GM18508 (cell line): ENCODE results near the gene GPR68.
"Not testable (repeated sequence)": the region's sequence is repeated elsewhere in the genome, so short reads cannot be mapped to it uniquely, and the experiment has no call there.

ENCODE experiments used
- ATAC-seq: cut with Tn5 transposase; IDR thresholded peaks from one replicate; pipeline ENCODE4 v1.9.1; 2021; ENCODE audit warnings: moderate number of reproducible peaks; ENCODE audit not compliant: insufficient read depth, unreplicated experiment

GPR68 gene

DNA sequence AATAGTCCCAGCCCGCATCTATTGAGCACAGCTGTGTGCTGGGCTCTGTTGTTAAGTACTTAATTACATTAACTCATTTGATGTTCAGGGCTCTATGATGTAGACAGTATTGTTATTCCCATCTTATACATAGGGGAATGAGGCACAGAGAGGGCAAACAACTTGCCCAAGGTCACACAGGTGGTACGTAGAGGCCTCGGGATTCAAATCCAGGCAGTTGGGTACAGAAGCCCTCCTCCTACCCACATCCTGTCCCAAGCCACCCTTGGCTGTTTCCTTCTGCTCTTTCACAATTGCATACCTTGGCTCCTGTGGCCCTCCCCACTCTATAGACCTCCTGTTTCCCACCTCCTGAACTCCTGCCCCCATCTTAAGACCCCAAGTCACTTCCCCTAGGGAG is 10.0 kb upstream of the GPR68 start:
- ATAC-seq = no peak

DNA sequence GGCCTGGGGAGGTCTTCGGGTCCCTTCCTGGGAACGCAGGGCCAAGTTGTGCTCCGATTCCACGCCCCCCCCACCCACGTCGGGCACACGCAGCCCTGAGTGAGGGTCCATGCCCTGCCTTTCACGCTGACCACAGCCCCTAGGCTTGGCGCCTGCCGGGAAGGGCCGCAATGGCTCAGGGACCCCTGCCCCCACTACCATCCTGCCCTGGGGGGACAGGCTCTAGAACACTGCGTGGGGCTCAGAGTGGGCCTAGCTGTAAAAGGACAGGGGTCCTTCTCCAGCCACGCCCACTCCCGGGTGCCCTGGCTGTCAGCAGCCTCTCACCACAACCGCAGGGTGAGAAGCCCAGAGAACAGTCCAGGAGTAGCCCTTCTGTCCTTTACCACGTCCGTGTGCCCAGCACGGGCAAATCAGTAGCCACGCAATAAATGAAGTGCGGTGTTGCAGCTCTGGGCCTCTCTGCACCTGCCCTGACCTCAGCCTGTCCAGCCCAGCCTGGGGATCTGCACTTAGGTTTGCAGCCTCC is 9.4 kb upstream of the GPR68 start:
- no peak for ATAC-seq

- ATAC-seq = no peak
Observed at GRCh38 chr14:91252871-91253794, 8.6 kb upstream of the GPR68 start.

DNA sequence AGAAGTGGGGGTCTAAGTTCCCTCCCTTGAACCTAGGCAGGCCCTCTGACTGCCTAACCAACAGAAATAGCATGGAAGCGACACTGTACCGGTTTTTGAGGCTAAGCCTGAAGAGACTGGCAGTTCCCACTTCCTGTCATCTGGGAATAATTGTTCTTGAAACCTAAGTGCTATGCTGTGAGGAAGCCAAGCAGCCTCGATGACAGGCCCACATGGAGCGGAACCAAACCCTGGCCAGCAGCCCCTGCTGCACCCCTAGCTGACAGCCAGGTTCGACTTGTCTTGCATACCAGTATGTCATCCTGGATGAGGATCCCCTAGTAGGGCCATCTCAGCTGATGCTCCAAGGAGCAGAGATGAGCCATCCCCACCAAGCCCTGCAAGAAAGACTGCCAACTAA is 6.4 kb upstream of the GPR68 start:
- ATAC-seq = no peak

DNA sequence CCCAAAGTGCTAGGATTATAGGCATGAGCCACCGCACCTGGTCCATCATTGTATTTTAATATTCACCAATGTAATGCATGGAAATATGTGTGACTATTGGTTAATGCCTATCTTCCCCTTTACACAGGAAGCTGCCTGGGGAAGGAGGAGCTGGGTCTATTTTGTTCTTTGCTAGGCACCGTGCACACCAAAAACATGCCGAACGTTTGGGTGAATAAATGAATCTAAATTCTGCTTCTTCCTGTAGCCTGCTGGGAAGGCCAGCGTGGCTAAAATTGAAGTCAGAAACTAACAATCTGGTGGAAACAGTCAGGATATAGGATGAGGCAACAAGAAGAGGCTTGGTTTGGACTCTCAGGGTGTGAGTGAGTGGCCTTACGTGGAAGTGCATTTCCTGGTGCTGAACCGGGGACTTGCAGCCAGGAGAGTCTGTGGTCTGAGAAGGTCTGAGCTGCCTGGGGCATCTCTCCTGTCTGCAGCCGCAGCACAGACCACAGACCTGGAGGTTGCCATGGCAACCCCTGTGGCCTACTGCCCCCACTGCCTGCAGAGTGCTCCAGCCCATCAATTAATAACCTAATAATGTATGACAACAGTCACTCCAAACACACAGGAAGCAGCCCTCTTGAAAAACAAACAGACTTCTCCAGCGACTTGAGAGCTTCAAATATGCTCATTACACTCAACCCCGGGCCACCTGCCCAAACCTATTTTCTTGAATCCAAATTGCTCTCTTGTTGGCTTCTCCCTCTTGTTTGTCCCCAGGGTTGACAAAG is 5.5 kb upstream of the GPR68 start:
- peak; percentile 78 for ATAC-seq

DNA sequence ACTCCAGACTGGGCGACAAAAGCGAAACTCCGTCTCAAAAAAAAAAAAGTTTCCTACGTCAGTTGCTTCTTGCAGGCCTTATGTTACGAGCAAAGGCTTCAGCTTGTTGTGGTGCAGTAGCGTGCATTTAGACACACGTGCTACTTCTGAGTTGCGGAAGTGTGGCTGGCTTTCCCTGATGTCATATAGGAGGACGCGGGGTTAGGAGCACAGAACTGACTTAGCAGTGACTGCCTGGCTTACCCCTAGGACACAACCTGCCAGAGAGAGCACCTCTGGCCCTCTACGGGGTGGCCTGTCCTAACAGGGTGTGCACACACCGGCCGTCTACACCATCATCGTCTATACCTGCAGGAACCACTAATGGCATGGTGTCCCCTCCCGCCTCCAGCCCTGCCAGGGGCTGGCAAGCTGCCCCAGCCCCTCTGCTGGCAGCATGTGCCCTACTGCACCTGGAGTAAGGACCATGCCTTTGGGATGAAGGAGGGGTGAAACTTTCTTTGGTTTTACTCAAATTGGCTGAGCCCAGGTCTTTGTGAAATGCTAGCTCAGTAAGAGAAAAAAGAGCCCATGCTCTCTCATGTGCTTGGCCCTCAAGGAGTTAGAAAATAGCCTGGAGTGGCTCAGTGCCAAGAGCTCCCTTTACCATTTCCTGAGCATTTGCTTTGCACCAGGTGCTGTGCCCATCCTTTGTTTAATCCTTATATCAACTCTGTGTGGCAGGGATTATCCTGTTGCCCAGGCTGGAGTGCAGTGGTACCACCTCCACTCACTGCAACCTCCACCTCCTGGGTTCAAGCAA is 1.7 kb upstream of the GPR68 start:
- no peak for ATAC-seq

GRCh38 chr14:91245616-91246015 is 1.1 kb upstream of the GPR68 start:
- not testable (repeated sequence) for ATAC-seq

DNA sequence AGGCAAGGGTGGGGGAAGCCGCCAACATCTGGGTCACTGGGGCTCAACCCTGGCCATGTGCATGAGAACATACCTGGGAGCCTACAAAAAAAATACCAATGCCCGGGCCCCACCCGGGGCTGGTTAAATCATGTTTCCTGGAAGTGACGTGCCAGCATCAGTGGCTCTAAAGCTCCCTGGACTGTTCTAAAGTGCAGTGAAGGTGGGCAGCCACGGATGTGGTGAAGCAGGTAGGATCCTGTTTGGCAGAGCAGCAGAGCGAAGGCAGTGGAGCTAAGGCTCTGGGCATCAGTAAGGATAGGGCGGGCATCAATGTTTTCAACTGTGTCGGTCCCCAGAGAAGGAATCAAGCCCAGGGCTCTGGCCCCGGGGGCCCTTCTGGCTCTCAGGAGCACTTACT is 525 bp upstream of the GPR68 start:
- no peak for ATAC-seq

DNA sequence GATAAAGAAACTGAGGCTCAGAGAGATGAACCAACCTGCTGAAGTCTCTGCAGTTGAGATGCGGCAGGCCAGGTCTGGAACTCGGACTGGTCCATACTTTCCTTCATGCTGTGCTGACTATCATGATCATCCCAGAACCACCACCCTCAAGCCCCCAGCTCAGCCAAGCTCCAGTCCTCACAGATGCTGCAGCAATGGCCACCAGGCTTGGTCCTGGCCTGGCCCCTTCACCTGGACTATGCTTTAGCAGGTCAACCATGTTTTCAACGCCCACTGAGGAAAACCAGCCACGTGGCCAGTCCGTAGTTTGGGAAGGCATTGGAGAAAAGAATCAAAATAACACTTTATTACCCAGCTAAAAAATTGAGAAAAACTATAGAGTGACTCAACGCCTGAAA is 1.4 kb downstream of the GPR68 start:
- ATAC-seq = no peak

DNA sequence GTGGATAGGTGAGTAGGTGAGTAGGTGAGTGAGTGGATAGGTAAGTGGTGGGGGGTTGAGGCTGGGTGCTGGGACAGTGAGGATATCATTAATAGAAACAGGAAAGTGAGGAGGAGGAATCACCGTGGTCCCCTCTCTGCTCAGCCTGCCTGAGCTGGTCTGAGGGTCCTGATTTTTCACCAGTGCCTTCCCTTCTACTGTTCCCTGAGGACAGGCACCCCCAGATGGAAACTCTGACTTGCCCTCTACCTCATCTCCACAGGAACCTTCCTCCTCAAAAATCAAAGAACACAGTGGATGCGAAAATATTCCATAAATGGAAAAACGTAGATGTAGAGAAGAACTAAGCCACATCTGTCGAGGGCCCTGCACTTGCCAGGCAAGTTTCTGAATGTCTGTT is 1.9 kb downstream of the GPR68 start:
- no peak for ATAC-seq

GRCh38 chr14:91241863-91242262 is 2.6 kb downstream of the GPR68 start:
- ATAC-seq = no peak

- no peak for ATAC-seq
Observed at GRCh38 chr14:91238661-91239060, 5.8 kb downstream of the GPR68 start.

- no peak for ATAC-seq
Observed at GRCh38 chr14:91238085-91238484, 6.4 kb downstream of the GPR68 start.

DNA sequence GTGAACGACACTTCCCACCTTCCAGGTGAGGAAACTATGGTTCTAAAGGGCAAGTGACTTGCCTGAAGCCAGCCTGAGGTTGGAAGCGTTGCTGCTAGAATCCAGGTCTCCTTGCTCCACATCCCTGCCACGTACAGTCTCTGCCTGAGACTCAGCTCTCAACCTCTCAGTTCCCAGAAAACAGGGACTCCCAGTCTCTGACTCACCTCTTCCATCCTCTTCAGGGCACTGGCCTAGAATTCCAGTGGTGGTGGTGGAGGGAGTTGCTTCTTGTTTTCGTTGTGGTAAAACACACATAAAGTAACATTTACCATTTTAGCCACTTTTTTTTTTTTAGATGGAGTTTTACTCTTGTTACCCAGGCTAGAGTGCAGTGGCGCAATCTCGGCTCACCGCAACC is 7.3 kb downstream of the GPR68 start:
- no peak for ATAC-seq

DNA sequence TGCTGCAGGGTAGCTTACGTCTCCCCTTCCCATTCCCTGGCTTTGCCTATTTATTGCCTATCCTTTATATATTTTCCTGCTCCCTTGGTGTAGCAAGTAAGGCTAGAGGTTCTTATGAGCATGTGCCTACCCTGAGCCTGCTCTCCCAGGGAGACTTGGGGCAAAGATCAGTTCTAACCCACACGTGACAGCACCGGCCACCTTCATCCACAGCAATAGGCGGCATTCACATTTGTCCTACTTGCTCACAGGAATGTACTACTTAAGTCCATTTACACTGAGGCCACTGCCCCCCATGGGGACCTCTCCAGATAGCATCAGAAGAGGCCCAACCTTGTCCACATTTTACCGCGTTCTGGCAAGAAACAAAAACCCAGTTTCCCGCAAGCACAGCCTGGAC is 8.7 kb downstream of the GPR68 start:
- ATAC-seq = no peak

GRCh38 chr14:91234791-91235114 is 9.8 kb downstream of the GPR68 start:
- no peak for ATAC-seq

DNA sequence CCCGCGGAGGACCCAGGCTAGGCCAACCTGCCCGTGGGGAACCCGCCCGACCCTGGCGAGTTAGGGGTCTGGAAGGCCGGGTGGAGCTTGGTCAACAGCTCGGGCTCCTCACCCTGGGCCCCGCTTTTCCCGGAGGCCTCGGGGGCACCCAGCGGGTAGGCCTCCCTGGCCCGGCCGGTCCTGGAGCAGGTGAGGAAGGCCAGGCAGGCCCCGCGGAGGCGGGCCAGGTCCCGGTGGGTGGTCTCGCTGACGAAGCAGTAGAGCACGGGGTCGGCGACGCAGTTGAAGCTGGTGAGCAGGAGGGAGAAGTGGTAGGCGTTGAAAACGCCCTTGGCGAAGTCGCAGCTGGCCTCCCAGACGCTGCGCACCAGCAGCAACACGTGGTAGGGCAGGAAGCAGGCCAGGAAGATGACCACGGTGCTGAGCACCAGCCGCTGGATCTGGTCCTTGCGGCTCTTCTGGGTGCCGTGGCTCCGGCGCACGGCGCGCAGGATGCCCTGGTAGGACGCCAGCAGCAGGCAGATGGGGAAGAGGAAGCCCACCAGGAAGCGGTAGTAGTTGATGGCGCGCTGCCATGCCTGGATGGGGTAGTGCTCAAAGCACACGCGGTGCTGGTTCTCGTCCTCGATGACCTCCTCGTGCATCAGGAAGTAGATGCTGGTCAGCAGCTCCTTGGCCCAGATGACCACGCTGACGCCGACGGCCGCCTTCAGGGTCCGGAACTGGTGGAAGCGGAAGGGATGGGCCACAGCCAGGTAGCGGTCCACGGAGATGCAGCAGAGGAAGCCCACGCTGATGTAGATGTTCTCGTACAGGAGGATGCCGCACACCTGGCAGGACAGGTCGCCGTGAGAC is 10.3 kb downstream of the GPR68 start:
- no peak for ATAC-seq

DNA sequence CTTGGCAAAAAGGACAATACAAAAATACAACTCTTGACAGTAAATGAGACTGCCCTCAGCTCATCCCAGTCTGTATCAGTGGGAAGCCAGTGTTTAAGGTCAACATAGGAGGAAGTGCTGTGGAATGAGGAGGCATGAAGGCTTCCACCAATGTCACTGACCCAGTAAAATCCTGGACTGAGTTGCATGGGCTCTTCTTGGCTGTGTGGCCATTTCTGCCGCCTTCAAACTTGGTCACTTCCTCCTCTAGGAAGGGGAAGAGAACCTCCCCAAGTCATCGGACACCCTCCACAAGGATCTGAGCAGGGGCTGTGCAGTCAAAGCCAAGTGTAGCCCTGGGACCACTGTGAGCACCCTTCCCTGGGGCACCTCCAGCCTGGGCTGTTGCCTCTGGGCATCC is 11.9 kb downstream of the GPR68 start:
- ATAC-seq = no peak

DNA sequence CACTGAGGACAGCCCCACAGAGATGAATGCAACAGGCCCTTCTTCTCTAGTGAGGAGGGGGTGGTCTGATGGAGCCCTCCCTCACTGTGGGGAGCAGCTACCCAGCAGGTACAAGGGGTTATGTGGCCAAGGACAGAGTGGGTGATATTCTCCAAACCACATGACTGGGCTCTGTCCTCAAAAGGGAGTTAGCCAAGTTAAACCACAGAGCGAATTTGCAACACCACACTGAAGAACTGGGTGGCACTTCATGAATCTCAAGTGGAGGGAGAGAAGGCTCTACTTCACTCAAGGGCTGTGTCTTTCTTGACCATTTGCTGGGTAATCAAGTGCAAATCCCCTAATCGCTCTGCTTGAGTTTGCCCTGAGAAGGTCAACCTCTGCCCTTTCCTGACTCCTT is 12.5 kb downstream of the GPR68 start:
- ATAC-seq = no peak

DNA sequence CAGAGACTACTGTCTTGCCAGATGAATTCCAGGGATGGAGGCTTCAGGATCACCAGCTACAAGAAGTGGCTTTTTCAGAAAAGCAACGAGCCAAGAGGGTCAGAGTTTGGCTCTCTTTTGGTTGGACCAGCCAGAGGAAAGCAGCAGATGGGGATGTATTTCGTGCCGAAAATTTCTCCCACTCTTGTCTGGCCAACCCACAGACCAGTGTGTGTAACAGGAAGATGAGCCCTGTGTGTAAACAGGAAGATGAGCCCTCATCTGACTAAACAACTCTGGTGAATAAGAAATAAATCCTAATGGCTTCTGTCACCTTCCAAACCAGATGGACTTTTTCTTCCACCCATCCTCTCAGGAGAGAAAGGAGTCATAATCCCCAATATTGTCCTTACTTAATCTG is 13.1 kb downstream of the GPR68 start:
- no peak for ATAC-seq
